T-cell (primary cell): Measurements from ENCODE around the gene ENO1. TPM values are rescaled to one million over a fixed set of nuclear protein-coding genes. Genes with fewer than 3 reads are reported as not detected.
A peak's percentile ranks its signal among the peaks of the same experiment; 100 is the strongest.

ENCODE experiments used
- ATAC-seq, 4 experiments: fragments of 200-7000 bp in 3 of 4; fragments of 150-1000 bp in 1 of 4; cut with Tn5 transposase; replicated peaks in 1 of 4; 1 replicate in 3 of 4; 2 replicates in 1 of 4; pipeline ENCODE4 v1.10.0; 2021; ENCODE audit warnings: moderate library complexity in 3 of 4, mild to moderate bottlenecking in 2 of 4, moderate number of reproducible peaks in 1 of 4
- CTCF ChIA-PET, 2 donors: fragments of 300-600 bp; sonication (Branson Sonifier 250); formaldehyde crosslinking; loops; one replicate each; lab custom pipeline; 2022; ENCODE audit warnings: antibody characterized with exemption in 2 of 2; lab: Charles Lee
- POLR2A ChIA-PET, 2 donors: fragments of 300-600 bp; sonication (Branson Sonifier 250); formaldehyde crosslinking; loops; one replicate each; lab custom pipeline; 2022; ENCODE audit warnings: antibody characterized with exemption in 2 of 2; lab: Charles Lee
- DNase-seq, 35 experiments: peaks; one replicate each; pipeline versions ENCODE4 v3.0.0 to v3.0.0-alpha.2; 2013 to 2023
- H3K27ac ChIP-seq: one replicate; pipeline ENCODE4 v1.5.1; 2013; ENCODE audit warnings: low read length
- H3K27me3 ChIP-seq, 2 experiments: replicated peaks in 1 of 2; 1 replicate in 1 of 2; 2 replicates in 1 of 2; pipeline versions ENCODE4 v1.6.1 to v1.7.0; 2013; ENCODE audit warnings: low read length in 1 of 2, mixed read lengths in 1 of 2; ENCODE audit not compliant: control insufficient read depth in 2 of 2, insufficient read depth in 2 of 2; ENCODE audit errors: extremely low read depth in 1 of 2
- H3K36me3 ChIP-seq, 2 donors: 1 replicate in 1 of 2; 2 replicates in 1 of 2; pipeline versions ENCODE4 v1.6.1 to v1.7.0; 2013; ENCODE audit warnings: low read length in 1 of 2; ENCODE audit not compliant: control insufficient read depth in 2 of 2, insufficient read depth in 1 of 2; ENCODE audit errors: extremely low read depth in 1 of 2
- H3K4me1 ChIP-seq, 2 experiments: 1 replicate in 1 of 2; 2 replicates in 1 of 2; pipeline versions ENCODE4 v1.6.1 to v1.7.0; 2013; ENCODE audit warnings: low read length in 2 of 2, mixed read lengths in 1 of 2; ENCODE audit not compliant: insufficient read depth in 2 of 2, control insufficient read depth in 1 of 2; ENCODE audit errors: extremely low read depth in 1 of 2
- H3K4me3 ChIP-seq, 2 donors: 1 replicate in 1 of 2; 2 replicates in 1 of 2; pipeline versions ENCODE4 v1.5.1 to v1.7.0; 2013; ENCODE audit warnings: mild to moderate bottlenecking in 2 of 2, low read length in 1 of 2, moderate library complexity in 1 of 2; ENCODE audit not compliant: control insufficient read depth in 1 of 2; ENCODE audit errors: extremely low read depth in 1 of 2
- H3K9me3 ChIP-seq: 2 replicates; pipeline ENCODE4 v1.7.0; 2013
- H3K27ac Mint-ChIP-seq, 2 donors: one replicate each; pipeline ENCODE4 v1.8.0; 2020 to 2021; ENCODE audit warnings: mild to moderate bottlenecking in 2 of 2, mixed read lengths in 2 of 2
- H3K27me3 Mint-ChIP-seq, 2 donors: one replicate each; pipeline ENCODE4 v1.8.0; 2021 to 2022; ENCODE audit warnings: mixed read lengths in 2 of 2
- H3K36me3 Mint-ChIP-seq: one replicate; pipeline ENCODE4 v1.8.0; 2021; ENCODE audit warnings: mixed read lengths
- H3K4me1 Mint-ChIP-seq, 3 donors: one replicate each; pipeline ENCODE4 v1.8.0; 2020 to 2022; ENCODE audit warnings: mixed read lengths in 3 of 3, mild to moderate bottlenecking in 1 of 3
- H3K4me3 Mint-ChIP-seq, 3 donors: one replicate each; pipeline ENCODE4 v1.8.0; 2020 to 2022; ENCODE audit warnings: mild to moderate bottlenecking in 3 of 3, mixed read lengths in 3 of 3, moderate library complexity in 3 of 3
- H3K9me3 Mint-ChIP-seq, 3 donors: one replicate each; pipeline ENCODE4 v1.8.0; 2020 to 2022; ENCODE audit warnings: mixed read lengths in 3 of 3
- WGBS: methylation state at CpG from one replicate; pipeline ENCODE4 v1.1.5; 2013; ENCODE audit warnings: missing lambda C conversion rate; ENCODE audit not compliant: insufficient coverage; 5-methylcytosine and 5-hydroxymethylcytosine counted together
- total RNA-seq, 35 experiments: library from RNA in 6 of 35; stranded (reverse) in 6 of 35; fragments of 120-200 nt in 1 of 35; gene quantifications; one replicate each; pipeline versions ENCODE4 v1.2.1 to v1.2.4 and lab custom pipeline; 2013 to 2026

ENO1 gene
- total RNA-seq, 5 donors from 2014 or later (not counting 1 experiment from before 2014, with no cell fraction given), result 308 to 625 (median 545) TPM

- Mint-ChIP-seq H3K9me3 (no peaks in the 10 kb centered on the region), H3K4me1 (peaks cover 48 to 61% (median 48%) of the 10 kb centered on the region in 3 donors), H3K4me3 (no peak overlapping the region), H3K36me3 (no peaks in the 10 kb centered on the region), H3K27ac (peak overlapping the region in 1 of 2 donors; percentile 34), H3K27me3 (no peaks in the 10 kb centered on the region)
- Histone ChIP-seq H3K27me3 (no peaks in the 10 kb centered on the region), H3K4me3 (no peak overlapping the region), H3K9me3 (no peaks in the 10 kb centered on the region), H3K36me3 (no peaks in the 10 kb centered on the region), H3K4me1 (peaks cover 10 to 23% of the 10 kb centered on the region in 2 experiments), H3K27ac (no peak overlapping the region)
- ATAC-seq (no peak), DNase-seq (no peak)
- ChIA-PET CTCF (interaction anchor here in 1 of 2 donors (0.7 kb wide), 1 partner anchor 56 kb away, joined by 3 read pairs; no protein-coding TSS in a partner anchor), POLR2A (no interaction called here)
These were observed 64.5 kb downstream of the ENO1 start for GRCh38 chr1:8813991-8814390.

GRCh38 chr1:8813016-8813763 is 65.3 kb downstream of the ENO1 start:
- peaks cover 42 to 57% (median 43%) of the 10 kb centered on the region in 3 donors for H3K4me1 Mint-ChIP-seq
- ChIA-PET CTCF (interaction anchor here (0.7 kb wide), 2 partner anchors 55 to 829 kb away, joined by 3 read pairs; no protein-coding TSS in a partner anchor), POLR2A (interaction anchor here in 1 of 2 donors (0.6 kb wide), 3 partner anchors 47 to 1009 kb away, joined by 3 to 9 read pairs (median 4); no protein-coding TSS in a partner anchor)
- H3K27ac Mint-ChIP-seq, result no peak overlapping the region
- H3K4me3 ChIP-seq, result no peak overlapping the region
- WGBS, result 100% methylated on average over 1 of the region's 6 CpGs
- H3K4me3 Mint-ChIP-seq, result no peak overlapping the region
- H3K9me3 Mint-ChIP-seq, result no peaks in the 10 kb centered on the region
- no peaks in the 10 kb centered on the region for H3K27me3 Mint-ChIP-seq
- H3K9me3 ChIP-seq, result no peaks in the 10 kb centered on the region
- no peak overlapping the region for H3K27ac ChIP-seq
- ATAC-seq, result no peak
- peaks cover 10 to 19% of the 10 kb centered on the region in 2 experiments for H3K4me1 ChIP-seq
- no peaks in the 10 kb centered on the region for H3K27me3 ChIP-seq
- DNase-seq, result no peak
- no peaks in the 10 kb centered on the region for H3K36me3 Mint-ChIP-seq
- H3K36me3 ChIP-seq, result no peaks in the 10 kb centered on the region

DNA sequence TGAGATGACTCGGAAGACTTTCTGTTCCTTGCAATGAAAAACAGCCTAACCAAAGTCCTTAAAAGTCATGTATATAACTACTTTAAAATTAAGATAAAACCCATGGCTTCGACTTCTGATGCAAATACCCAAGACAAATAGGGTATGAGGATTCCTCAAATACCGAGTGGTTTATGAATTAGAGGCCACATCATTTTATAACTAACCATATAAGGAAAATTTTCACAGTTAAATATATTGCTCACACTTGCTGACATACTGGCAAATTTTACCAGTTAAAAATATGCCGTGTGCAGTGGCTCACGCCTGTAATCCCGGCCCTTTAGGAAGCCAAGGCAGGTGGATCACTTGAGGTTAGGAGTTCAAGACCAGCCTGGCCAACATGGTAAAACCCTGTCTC is 66.4 kb downstream of the ENO1 start:
- Mint-ChIP-seq H3K36me3 (no peaks in the 10 kb centered on the region), H3K27ac (no peak overlapping the region), H3K4me3 (no peak overlapping the region), H3K4me1 (peaks cover 41 to 54% (median 41%) of the 10 kb centered on the region in 3 donors), H3K27me3 (no peaks in the 10 kb centered on the region), H3K9me3 (no peaks in the 10 kb centered on the region)
- H3K27me3 ChIP-seq, result no peaks in the 10 kb centered on the region
- H3K9me3 ChIP-seq, result no peaks in the 10 kb centered on the region
- DNase-seq (no peak), ATAC-seq (no peak)
- no peaks in the 10 kb centered on the region for H3K36me3 ChIP-seq
- WGBS, result 82% methylated on average over 2 of the region's 6 CpGs
- CTCF ChIA-PET, result interaction anchor here in 1 of 2 donors (0.6 to 1.0 kb wide), 2 partner anchors 10 to 37 kb away, joined by 3 read pairs; no protein-coding TSS in a partner anchor
- H3K4me1 ChIP-seq, result peaks cover 10 to 19% of the 10 kb centered on the region in 2 experiments
- POLR2A ChIA-PET, result no interaction called here
- H3K4me3 ChIP-seq, result no peak overlapping the region
- no peak overlapping the region for H3K27ac ChIP-seq

Other genes with a start within 250 kb of the ENO1 start
- 100 to 1,000 TPM in 3 of 5 donors, 10 to 100 TPM in 2; 85.1 to 116 (median 103) TPM for gene RERE, start 61.0 kb downstream of the ENO1 start, total RNA-seq
- gene CA6, start 67.2 kb upstream of the ENO1 start, total RNA-seq, result 1 to 10 TPM in 4 of 5 donors, under 1 TPM in 1; 0.95 to 2.8 (median 1.8) TPM
- not detected for gene SLC2A7, start 147.7 kb upstream of the ENO1 start, total RNA-seq
- 1 to 10 TPM in 1 of 5 donors, under 1 TPM in 4; 0.32 to 1.5 (median 0.86) TPM for gene SLC2A5, start 190.9 kb upstream of the ENO1 start, total RNA-seq